NCI-H446 treated with DMSO at 0.1 percent for 48 hours (cell line): Measurements from ENCODE around the gene FITM1.

ENCODE experiments used
- DNase-seq: peaks from one replicate; lab custom pipeline; 2025; lab: John Stamatoyannopoulos, UW

The FITM1 gene, protein sequence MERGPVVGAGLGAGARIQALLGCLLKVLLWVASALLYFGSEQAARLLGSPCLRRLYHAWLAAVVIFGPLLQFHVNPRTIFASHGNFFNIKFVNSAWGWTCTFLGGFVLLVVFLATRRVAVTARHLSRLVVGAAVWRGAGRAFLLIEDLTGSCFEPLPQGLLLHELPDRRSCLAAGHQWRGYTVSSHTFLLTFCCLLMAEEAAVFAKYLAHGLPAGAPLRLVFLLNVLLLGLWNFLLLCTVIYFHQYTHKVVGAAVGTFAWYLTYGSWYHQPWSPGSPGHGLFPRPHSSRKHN

GRCh38 chr14:24130380-24130716, at the start of gene FITM1:
FITM1 (plus strand) TSS chr14:24130659; CDS start chr14:24131564, 905 bp downstream.
- DNase-seq, result no peak

DNA sequence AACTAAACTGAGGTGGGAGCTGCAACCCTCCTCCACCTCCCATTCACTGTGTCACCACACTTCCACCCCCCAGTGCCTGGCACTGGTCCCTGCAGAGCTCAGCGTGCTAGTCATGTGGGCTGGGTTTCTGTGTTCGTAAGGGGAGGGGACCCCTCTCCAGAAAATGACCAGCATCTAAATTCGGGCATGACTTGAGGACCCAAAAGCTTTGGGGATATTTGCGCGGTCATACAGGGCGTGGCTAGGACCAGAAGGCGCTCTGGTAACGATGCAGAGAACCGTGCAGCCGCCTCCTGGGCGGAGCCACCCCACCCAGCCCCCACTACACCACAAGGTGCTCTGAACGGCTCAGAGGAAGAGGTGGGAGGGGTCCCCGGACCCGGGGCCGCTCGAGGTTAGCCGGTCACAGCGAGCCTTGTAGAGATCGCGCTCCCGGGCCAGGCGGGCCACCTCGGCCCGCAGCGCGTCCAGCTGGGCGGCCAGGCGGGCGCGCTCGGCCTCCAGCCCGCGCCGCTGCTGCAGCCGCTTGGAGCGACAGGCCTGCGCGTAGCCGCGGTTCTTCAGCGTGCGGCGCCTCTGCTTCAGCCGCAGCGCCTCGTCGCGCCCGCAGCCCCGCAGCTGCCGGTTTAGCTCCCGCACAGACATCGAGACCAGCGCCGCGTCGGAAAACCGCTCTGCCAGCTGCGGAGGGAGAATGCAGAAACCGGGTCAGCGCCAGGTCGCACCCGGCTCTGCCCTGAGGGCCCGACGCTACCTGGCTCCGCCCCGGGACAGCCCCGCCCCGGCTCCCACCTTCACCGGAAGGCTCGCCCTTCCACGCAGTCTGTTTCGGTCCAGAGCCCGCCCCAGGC, 49.3 kb upstream of the FITM1 start:
- no peak for DNase-seq

GRCh38 chr14:24081739-24082211, 48.7 kb upstream of the FITM1 start:
- no peak for DNase-seq

GRCh38 chr14:24082411-24083080, 47.9 kb upstream of the FITM1 start:
- no peak for DNase-seq

GRCh38 chr14:24083462-24083861, 47.0 kb upstream of the FITM1 start:
- no peak for DNase-seq

GRCh38 chr14:24084440-24084839, 46.0 kb upstream of the FITM1 start:
- DNase-seq, result no peak

GRCh38 chr14:24085215-24085614, 45.2 kb upstream of the FITM1 start:
- DNase-seq, result no peak

- no peak for DNase-seq
Observed at GRCh38 chr14:24086193-24086955, 44.1 kb upstream of the FITM1 start.

DNA sequence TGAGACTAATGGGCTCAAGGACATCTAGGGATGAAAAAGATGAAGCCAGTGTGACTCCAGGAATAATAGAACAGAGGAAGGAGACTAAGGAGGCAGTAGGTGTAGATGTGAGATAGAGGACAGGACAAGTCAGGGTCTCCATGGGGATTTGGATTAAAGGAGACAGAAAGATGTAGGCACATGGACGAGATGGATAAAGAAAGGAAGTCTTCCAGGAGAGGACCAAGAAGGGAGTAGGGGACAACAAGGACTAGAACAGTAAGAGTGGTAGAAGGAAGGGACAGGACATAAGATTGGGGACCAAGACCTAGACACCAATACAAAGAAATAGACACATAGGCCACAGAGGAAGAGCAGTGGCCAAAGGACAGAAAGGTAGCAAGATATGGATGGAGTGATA, 43.5 kb upstream of the FITM1 start:
- DNase-seq, result no peak

- DNase-seq, result no peak
Observed at GRCh38 chr14:24088095-24088494, 42.4 kb upstream of the FITM1 start.

GRCh38 chr14:24089890-24090289, 40.6 kb upstream of the FITM1 start:
- no peak for DNase-seq

- DNase-seq, result no peak
Observed at GRCh38 chr14:24092110-24092504, 38.4 kb upstream of the FITM1 start.

- no peak for DNase-seq
Observed at GRCh38 chr14:24092505-24093206, 37.8 kb upstream of the FITM1 start.

DNA sequence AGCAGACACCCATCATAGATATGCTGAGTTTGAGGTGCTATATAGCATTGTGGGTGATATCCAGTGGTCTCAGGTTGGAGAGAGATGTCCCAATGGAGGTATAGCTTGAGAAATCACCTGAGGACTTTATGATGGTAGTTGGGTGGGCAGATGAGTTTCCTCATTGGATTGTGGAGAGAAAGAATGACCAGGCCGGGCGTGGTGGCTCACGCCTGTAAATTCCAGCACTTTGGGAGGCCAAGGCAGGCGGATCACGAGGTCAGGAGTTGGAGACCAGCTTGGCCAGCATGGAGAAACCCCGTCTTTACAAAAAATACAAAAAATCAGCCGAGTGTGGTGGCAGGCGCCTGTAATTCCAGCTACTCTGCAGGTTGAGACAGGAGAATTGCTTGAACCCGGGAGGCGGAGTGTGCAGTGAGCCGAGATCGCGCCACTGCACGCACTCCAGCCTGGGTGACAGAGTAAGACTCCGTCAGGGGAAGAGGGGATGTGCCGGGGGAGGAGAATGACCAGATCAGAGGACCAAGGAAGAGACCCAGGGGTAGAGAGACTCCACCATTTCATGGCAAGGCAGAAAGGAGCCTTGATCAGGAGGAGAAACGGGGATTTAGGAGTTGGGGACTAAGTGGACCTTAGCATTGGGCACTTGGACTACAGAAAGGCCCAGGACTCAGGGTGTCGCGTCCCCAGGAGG, 37.1 kb upstream of the FITM1 start:
- DNase-seq, result no peak

DNA sequence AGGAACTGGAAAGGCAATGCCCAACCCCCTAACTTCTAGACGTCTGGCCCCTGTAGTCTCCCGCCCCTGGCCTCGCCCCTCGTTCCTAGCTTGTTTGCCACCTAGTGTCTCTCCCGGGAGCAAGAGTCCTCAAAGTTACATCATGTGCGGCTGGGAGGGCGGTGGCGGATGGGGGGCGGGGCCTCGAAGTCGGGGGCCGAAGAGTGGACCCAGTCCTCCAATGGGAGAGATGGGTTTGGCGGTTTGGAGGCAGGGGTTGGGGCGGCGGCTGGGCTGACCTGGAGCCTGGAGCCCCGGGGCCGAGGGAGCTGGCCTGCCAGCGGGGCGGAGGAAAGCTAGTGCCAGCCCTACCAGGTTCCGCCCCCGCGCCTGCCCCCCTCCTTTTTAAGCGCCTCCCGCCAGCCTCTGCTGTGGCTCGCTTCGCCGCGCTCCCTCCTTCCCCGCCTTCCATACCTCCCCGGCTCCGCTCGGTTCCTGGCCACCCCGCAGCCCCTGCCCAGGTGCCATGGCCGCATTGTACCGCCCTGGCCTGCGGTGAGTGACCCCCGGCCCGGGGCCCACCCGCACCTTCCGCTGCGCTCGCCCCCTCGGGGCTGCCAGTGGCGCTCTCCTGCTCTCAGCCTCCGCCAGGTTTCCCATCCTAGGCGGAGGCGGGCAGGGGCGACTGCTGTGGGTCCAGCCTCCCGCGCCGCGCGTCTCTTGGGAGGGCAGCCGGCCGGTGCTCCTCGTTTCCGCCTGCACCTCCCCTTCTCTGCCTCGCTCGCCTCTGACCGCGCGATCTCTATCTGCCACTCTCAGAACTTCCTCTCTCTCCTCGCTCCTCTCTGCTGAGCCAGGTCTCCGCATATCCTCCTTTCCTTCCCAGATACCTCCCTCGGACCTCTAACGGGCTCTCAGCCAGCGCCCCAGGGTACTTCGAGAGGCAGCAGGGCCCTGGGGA, 36.3 kb upstream of the FITM1 start, which contains the start of gene PCK2:
Gene PCK2 (plus strand): TSS at position 411 of the 940 bp plus-strand sequence. CDS start 95 bp downstream, at position 506.
- DNase-seq, result peak; percentile 89

DNA sequence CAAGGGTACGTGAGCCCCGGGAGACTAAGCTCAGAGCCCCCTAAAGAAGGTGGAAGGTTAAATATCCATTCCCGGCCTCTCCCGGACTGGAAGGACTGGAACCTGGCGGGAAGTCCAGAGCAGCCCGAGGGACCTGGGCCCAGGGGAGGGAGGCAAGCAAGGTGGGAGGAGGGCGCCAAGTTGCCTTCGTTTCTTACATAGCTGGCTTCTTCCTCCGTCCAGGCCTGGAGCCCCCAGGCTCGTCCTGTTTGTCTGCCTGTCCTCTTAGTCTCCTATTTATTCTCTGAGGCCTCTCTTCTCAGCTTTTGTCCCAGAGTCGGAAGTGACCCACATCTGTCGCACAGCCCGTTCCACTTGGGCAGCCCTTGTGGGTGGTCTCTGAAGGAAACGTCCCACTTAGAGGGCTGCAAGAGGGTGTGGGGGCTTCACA, 35.6 kb upstream of the FITM1 start:
- no peak for DNase-seq

DNA sequence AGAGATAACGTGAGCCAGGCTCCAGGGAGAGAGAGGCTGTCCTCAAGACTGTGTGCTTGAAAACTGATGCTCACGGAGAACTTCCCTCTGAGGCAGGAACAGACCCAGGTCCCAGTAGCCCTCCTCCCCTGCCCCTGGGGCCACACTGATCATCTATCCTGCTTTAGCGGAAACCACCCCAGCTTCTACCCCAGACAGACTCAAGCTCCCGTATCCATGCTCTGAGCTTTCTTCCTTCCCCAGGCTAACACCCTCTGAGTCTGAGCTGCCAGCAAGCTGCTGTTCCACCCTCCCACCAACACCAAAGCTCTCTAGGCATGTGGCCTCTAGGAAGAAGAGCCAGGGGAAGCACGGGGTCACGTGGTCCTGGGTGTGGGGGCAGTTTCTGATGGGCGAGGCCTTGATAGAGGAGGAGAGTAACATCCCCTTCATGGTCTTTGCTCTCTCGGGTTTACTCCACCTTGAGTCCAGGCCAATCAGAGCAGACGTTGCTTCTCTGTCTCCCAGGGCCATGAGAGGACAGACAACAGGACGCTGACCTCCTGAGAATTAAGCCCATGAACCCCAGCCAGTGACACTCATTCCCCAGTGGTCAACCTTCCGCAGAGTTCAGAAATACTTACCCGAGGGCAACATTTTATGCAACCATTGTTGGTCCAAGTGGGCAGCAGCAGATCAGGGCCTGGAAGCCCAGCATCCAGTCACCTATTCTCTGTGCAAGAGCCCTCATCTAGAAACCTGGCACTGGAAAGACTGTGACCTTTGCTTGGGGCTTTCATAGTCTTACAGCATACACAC, 35.0 kb upstream of the FITM1 start:
- peak; percentile 44 for DNase-seq

GRCh38 chr14:24096545-24097181, 33.8 kb upstream of the FITM1 start:
- DNase-seq, result no peak
